Vagina (tissue), 2 donors: ENCODE results near the gene HOXD4.

Experiments used
- POLR2A ChIP-seq, 2 donors: fragments of 450-650 bp; IDR thresholded peaks; one replicate each; pipeline ENCODE4 v1.6.1; 2017; ENCODE audit warnings: antibody characterized with exemption in 2 of 2, mild to moderate bottlenecking in 2 of 2, moderate library complexity in 2 of 2
- POLR2AphosphoS5 ChIP-seq, 2 donors: sonication (generic); formaldehyde crosslinking; IDR thresholded peaks; one replicate each; pipeline ENCODE4 v1.9.0; 2017; ENCODE audit warnings: antibody characterized with exemption in 2 of 2, mild to moderate bottlenecking in 2 of 2, low read depth in 1 of 2; ENCODE audit not compliant: insufficient read depth in 1 of 2
- TF ChIP-seq, protein P1 (sequence below), 3 experiments: fragments of 450-650 bp in 2 of 3; fragments of 200-600 bp in 1 of 3; sonication (generic) in 1 of 3; IDR thresholded peaks; one replicate each; pipeline ENCODE4 v1.5.1; 2017 to 2019; ENCODE audit warnings: antibody characterized with exemption in 3 of 3, mild to moderate bottlenecking in 2 of 3, moderate library complexity in 2 of 3

DNA sequence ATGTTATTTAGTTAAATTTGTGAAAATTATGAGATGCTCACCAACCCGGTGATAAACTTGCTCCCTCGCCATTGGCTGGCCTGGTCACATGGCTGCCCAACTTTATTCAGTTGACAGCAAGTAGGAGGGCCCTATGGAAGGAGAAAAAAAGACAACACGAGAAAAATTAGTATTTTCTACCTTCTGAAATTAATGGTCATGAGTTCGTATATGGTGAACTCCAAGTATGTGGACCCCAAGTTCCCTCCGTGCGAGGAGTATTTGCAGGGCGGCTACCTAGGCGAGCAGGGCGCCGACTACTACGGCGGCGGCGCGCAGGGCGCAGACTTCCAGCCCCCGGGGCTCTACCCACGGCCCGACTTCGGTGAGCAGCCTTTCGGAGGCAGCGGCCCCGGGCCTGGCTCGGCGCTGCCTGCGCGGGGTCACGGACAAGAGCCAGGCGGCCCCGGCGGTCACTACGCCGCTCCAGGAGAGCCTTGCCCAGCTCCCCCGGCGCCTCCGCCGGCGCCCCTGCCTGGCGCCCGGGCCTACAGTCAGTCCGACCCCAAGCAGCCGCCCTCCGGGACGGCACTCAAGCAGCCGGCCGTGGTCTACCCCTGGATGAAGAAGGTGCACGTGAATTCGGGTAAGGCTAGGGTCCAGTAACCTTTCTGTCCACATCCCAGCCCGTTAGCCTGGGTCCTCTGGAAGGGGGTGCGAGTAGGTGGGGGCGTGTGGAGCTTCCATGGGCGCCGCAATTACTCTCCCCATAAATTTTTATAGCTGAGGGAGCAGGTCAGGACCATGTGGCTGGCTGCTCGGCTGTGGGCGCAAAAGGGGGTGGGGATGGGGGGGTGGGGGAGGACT is at the start of gene HOXD4:
- TF ChIP-seq POLR2AphosphoS5 (IDR thresholded peaks at IDR 0.05; ENCODE audit: insufficient read depth in 1 of 2, low read depth in 1 of 2) (no peak), POLR2A (IDR thresholded peaks at IDR 0.05) (no peak)
- TF ChIP-seq, protein P1, sequence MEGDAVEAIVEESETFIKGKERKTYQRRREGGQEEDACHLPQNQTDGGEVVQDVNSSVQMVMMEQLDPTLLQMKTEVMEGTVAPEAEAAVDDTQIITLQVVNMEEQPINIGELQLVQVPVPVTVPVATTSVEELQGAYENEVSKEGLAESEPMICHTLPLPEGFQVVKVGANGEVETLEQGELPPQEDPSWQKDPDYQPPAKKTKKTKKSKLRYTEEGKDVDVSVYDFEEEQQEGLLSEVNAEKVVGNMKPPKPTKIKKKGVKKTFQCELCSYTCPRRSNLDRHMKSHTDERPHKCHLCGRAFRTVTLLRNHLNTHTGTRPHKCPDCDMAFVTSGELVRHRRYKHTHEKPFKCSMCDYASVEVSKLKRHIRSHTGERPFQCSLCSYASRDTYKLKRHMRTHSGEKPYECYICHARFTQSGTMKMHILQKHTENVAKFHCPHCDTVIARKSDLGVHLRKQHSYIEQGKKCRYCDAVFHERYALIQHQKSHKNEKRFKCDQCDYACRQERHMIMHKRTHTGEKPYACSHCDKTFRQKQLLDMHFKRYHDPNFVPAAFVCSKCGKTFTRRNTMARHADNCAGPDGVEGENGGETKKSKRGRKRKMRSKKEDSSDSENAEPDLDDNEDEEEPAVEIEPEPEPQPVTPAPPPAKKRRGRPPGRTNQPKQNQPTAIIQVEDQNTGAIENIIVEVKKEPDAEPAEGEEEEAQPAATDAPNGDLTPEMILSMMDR (IDR thresholded peaks at IDR 0.05): no peak
